Ascending aorta (tissue), 2 donors: Measurements from ENCODE around the gene MAP4. TPM values are rescaled to one million over a fixed set of nuclear protein-coding genes. Genes with fewer than 3 reads are reported as not detected.

Source experiments
- DNase-seq, 2 donors: peaks; one replicate each; pipeline ENCODE4 v3.0.0-alpha.2; 2019; ENCODE audit warnings: low spot score in 2 of 2
- H3K27ac ChIP-seq, 2 donors: fragments of 200-600 bp; sonication (generic); one replicate each; pipeline ENCODE4 v1.5.1; 2016 to 2017; ENCODE audit warnings: mild to moderate bottlenecking in 1 of 2
- H3K27me3 ChIP-seq: fragments of 200-600 bp; sonication (generic); one replicate; pipeline ENCODE4 v1.5.1; 2017
- H3K36me3 ChIP-seq, 2 donors: fragments of 200-600 bp; sonication (generic); one replicate each; pipeline ENCODE4 v1.5.1; 2016
- H3K4me1 ChIP-seq, 2 donors: fragments of 200-600 bp; sonication (generic); one replicate each; pipeline ENCODE4 v1.5.1; 2016 to 2017; ENCODE audit warnings: mild to moderate bottlenecking in 1 of 2
- H3K4me3 ChIP-seq, 2 donors: fragments of 200-600 bp; sonication (generic); one replicate each; pipeline ENCODE4 v1.5.1; 2016 to 2017; ENCODE audit warnings: mild to moderate bottlenecking in 1 of 2
- H3K9me3 ChIP-seq, 2 donors: fragments of 200-600 bp; sonication (generic); one replicate each; pipeline ENCODE4 v1.5.1; 2016
- CTCF ChIP-seq, 3 experiments: fragments of 200-600 bp in 2 of 3; fragments of 450-650 bp in 1 of 3; sonication (generic) in 2 of 3; IDR thresholded peaks; one replicate each; pipeline ENCODE4 v1.5.1; 2016 to 2019; ENCODE audit warnings: antibody characterized with exemption in 3 of 3, mild to moderate bottlenecking in 1 of 3, moderate library complexity in 1 of 3
- intact Hi-C: fragments of 100-400 bp; cut with DNase I; formaldehyde crosslinking; loops from one replicate; pipeline ENCODE4 v1.15.1; 2023
- total RNA-seq: library from RNA; depleted of rRNA; stranded (reverse); fragments of >200 nt; gene quantifications from one replicate; pipeline ENCODE4 v1.1.0, GENCODE V29; 2016

MAP4 gene
- total RNA-seq, 1 donor from 2014 or later = 140 TPM

GRCh38 chr3:47803480-47804025, 212.7 kb downstream of the MAP4 start:
- peak overlapping the region; percentile 94 to 97 for H3K4me3 ChIP-seq
- intact Hi-C loops = loop anchor here (1.0 to 5.0 kb wide), 4 partner anchors 15 to 291 kb away; partner anchors contain the start of gene ELP6
- peak overlapping the region; percentile 98 to 99 for H3K27ac ChIP-seq
- DNase-seq = peak in 1 of 2 donors; percentile 81
- peaks cover 12 to 30% of the 10 kb centered on the region in 2 donors for H3K36me3 ChIP-seq
- H3K27me3 ChIP-seq = no peaks in the 10 kb centered on the region
- no peaks in the 10 kb centered on the region for H3K9me3 ChIP-seq
- peaks cover 12 to 20% of the 10 kb centered on the region in 2 donors for H3K4me1 ChIP-seq
- TF ChIP-seq CTCF (IDR thresholded peaks at IDR 0.05) = no peak

- H3K27ac ChIP-seq = peak within 1 kb of the TSS; percentile 98 to 99
- peak within 1 kb of the TSS; percentile 94 to 97 for H3K4me3 ChIP-seq
- H3K36me3 ChIP-seq = peaks cover 12 to 23% of the 10 kb centered on the region in 2 donors
- H3K9me3 ChIP-seq = no peaks in the 10 kb centered on the region
- H3K27me3 ChIP-seq = no peaks in the 10 kb centered on the region
- DNase-seq = peak; percentile 62 to 93
- peaks cover 12 to 20% of the 10 kb centered on the region in 2 donors for H3K4me1 ChIP-seq
- intact Hi-C loops = loop anchor here (1.0 to 5.0 kb wide), 4 partner anchors 14 to 291 kb away; partner anchors contain the start of gene ELP6
- no peak for TF ChIP-seq CTCF (IDR thresholded peaks at IDR 0.05)
Measured at GRCh38 chr3:47802734-47803479, 213.3 kb downstream of the MAP4 start, which contains the start of gene DHX30. Gene DHX30 (plus strand): TSS chr3:47803138. CDS start chr3:47810684, 7,546 bp downstream.

Other genes with a start within 250 kb of the MAP4 start
- 24.8 TPM for gene SMARCC1, start 234.5 kb downstream of the MAP4 start, total RNA-seq
- gene DHX30, start 213.3 kb downstream of the MAP4 start, total RNA-seq = 25.8 TPM
- not detected for gene CDC25A, start 172.0 kb upstream of the MAP4 start, total RNA-seq
- not detected for gene CAMP, start 207.1 kb upstream of the MAP4 start, total RNA-seq
- gene ZNF589, start 224.7 kb upstream of the MAP4 start, total RNA-seq = 3.7 TPM